ENCODE results near the gene KIAA2012.

Gene KIAA2012

DNA sequence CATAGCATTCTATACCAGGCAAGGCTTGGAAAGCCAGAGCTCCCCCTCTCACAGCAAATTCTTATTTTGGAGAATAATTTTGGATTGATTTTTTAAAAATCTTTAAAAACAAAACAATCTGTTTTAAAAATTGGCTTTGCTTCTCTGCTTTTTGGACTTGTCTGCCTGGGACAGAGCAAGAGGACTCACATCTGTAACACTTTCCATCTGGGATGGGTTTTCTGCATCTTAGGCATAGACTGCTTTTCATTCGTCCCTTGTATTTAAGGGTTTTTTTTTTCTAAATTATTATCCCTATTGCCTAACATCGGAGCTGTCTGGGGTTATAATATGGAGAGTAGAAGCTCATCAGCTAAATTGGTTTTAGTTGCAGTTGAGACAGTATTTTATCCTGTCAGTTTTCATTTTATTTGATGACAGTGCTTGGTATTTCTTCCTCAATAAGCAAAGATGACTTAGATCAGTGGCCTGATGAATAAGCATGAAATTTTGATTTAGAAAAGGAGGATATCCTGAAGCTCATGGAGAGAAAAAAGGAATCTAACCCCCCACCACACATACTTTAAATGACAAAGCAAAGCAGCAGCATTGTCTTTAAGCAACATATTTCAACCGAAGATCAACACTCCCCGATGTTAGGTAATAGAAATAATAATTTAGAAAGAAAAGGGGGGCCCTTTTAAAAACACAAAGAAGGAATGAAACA, 41.7 kb upstream of the KIAA2012 start:
- DNase-seq (ENCODE audit: extremely low spot score): no peak
- CTCF ChIA-PET: no interaction called here
- POLR2A ChIA-PET: no interaction called here
- TF ChIP-seq CTBP1 (IDR thresholded peaks at IDR 0.05; ENCODE audit: borderline replicate concordance) (no peak), FOXA1 (IDR thresholded peaks at IDR 0.05) (no peak)
- TF ChIP-seq, protein P1, sequence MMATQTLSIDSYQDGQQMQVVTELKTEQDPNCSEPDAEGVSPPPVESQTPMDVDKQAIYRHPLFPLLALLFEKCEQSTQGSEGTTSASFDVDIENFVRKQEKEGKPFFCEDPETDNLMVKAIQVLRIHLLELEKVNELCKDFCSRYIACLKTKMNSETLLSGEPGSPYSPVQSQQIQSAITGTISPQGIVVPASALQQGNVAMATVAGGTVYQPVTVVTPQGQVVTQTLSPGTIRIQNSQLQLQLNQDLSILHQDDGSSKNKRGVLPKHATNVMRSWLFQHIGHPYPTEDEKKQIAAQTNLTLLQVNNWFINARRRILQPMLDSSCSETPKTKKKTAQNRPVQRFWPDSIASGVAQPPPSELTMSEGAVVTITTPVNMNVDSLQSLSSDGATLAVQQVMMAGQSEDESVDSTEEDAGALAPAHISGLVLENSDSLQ (IDR thresholded peaks at IDR 0.05): 0 out of 2 replicates have a peak, but pooled peaks have one; percentile 6

DNA sequence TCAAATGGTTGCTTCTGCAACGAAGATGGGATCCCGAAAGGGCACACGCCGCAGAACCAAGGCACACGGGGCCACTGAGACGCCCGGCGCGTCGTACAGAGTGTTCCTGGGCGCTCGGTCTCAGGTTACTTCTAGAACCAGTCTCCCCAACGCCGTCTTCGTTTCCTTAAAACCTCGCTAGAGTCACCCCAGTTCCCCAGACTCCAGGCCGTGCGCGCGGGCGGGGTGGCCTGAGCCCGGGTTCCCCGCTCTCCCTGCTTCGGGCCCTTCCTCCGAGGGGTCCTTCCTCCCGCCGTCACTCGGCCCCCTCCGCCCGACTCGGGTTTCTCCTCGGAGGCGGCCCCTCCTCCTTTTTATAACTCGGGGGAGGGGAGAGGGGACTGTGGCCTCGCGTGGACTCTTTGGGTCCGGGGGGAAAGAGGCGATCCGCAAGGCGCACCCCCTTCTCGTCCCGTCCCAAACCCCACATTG, 40.2 kb upstream of the KIAA2012 start:
- peak; percentile 70 for TF ChIP-seq L3MBTL2 (conservative IDR thresholded peaks at IDR 0.05)
- no peak for TF ChIP-seq ZNF384 (IDR thresholded peaks at IDR 0.05)
- ChIA-PET POLR2A (no interaction called here), CTCF (no interaction called here)
- DNase-seq (ENCODE audit: extremely low spot score): peak; percentile 55

DNA sequence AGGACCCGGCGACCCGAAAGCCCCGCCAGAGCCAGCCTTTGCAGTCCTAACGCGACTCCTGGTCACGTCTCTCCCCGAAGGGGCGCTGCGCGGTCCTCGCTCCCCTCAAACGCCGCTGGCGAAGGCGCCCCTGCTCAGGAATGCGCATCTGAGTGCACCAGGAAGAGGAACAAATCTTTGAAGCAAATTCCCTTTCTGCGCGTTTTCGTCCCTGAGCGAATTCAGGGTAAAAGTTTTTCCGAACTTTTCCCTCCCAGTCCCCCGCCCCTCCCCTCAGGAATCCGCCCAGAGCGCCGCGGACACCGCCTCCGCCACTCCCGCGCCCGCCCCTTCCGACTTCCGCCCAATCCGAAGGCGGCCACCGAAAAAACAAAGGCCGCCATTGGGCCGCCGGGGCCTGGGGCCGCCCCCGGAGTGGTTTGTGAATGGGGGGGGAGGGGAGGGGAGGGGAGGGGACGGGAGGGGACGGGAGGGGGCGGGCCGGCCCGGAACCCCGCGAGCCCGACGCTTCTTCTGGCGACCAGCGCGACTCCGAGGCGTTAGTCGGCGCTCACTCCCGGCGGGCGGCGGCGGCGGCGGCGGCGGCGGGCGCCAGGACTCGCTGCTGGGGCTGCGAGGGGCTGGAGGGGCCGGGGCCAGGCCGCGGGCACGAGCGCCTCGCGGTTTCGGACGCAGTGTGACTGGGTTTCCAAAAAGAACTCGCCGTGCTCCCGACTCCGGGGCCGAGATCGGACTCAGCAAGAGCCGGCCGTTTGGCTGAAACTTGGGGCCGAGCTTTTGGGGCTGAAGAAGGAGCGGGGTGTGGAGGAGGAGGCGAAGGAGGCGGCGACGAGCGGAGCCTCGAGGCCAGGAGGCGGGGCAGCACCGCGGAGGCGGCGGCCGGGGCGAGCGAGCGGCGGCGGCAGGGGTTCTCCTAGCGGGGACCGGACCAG, 39.5 kb upstream of the KIAA2012 start, which contains the start of gene FZD7:
Gene FZD7, plus strand, starts transcription at position 539 of the 932 bp plus-strand sequence. CDS start 793 bp downstream, outside the sequence.
- TF ChIP-seq LEF1 (IDR thresholded peaks at IDR 0.05; ENCODE audit: borderline replicate concordance): no peak
- TF ChIP-seq L3MBTL2 (conservative IDR thresholded peaks at IDR 0.05): peak; percentile 2; the same call in 1 of the 2 replicates
- no peak for TF ChIP-seq TARDBP (IDR thresholded peaks at IDR 0.05)
- no peak for TF ChIP-seq ZNF384 (IDR thresholded peaks at IDR 0.05)
- TF ChIP-seq ARNT (IDR thresholded peaks at IDR 0.05): no peak
- no peak for TF ChIP-seq FOXA1 (IDR thresholded peaks at IDR 0.05)
- DNase-seq (ENCODE audit: extremely low spot score): peak; percentile 88
- ChIA-PET CTCF (no interaction called here), POLR2A (no interaction called here)

DNA sequence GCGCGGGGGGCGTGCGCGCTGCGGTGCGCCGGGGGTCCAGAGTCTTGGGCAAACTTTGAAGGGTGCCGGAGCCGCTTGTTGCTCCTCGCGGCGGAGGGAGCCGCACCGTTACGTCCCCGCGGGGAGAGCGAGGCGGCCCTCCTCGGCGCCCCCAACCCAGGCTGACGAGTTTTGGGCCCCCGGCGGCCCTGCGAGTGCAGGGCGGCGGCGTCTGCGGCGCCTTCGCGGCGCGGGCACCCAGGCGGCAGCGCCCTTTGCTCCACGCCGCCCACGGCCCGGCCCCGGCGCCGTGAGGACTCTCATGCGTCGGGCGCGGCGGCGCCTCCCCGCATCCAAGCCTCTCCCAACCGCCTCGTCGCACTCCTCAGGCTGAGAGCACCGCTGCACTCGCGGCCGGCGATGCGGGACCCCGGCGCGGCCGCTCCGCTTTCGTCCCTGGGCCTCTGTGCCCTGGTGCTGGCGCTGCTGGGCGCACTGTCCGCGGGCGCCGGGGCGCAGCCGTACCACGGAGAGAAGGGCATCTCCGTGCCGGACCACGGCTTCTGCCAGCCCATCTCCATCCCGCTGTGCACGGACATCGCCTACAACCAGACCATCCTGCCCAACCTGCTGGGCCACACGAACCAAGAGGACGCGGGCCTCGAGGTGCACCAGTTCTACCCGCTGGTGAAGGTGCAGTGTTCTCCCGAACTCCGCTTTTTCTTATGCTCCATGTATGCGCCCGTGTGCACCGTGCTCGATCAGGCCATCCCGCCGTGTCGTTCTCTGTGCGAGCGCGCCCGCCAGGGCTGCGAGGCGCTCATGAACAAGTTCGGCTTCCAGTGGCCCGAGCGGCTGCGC, 38.6 kb upstream of the KIAA2012 start:
- DNase-seq (ENCODE audit: extremely low spot score): peak; percentile 42
- CTCF ChIA-PET: no interaction called here
- TF ChIP-seq TARDBP (IDR thresholded peaks at IDR 0.05) (no peak), ZNF384 (IDR thresholded peaks at IDR 0.05) (no peak), HDGF (IDR thresholded peaks at IDR 0.05; ENCODE audit: borderline replicate concordance) (no peak), FOXK2 (IDR thresholded peaks at IDR 0.05) (no peak), FOXM1 (IDR thresholded peaks at IDR 0.05; ENCODE audit: borderline replicate concordance) (no peak; the same call in 1 of the 2 replicates), SUZ12 (IDR thresholded peaks at IDR 0.05) (no peak), FOXA1 (IDR thresholded peaks at IDR 0.05) (no peak), L3MBTL2 (conservative IDR thresholded peaks at IDR 0.05) (no peak), SP1 (IDR thresholded peaks at IDR 0.05) (no peak), ELF4 (IDR thresholded peaks at IDR 0.05) (no peak), LEF1 (IDR thresholded peaks at IDR 0.05; ENCODE audit: borderline replicate concordance) (no peak), NFRKB (IDR thresholded peaks at IDR 0.05) (no peak), BHLHE40 (IDR thresholded peaks at IDR 0.05; ENCODE audit: borderline replicate concordance) (no peak), ARNT (IDR thresholded peaks at IDR 0.05) (no peak), CTBP1 (IDR thresholded peaks at IDR 0.05; ENCODE audit: borderline replicate concordance) (no peak)
- TF ChIP-seq, protein P1 (IDR thresholded peaks at IDR 0.05): no peak
- POLR2A ChIA-PET: no interaction called here

DNA sequence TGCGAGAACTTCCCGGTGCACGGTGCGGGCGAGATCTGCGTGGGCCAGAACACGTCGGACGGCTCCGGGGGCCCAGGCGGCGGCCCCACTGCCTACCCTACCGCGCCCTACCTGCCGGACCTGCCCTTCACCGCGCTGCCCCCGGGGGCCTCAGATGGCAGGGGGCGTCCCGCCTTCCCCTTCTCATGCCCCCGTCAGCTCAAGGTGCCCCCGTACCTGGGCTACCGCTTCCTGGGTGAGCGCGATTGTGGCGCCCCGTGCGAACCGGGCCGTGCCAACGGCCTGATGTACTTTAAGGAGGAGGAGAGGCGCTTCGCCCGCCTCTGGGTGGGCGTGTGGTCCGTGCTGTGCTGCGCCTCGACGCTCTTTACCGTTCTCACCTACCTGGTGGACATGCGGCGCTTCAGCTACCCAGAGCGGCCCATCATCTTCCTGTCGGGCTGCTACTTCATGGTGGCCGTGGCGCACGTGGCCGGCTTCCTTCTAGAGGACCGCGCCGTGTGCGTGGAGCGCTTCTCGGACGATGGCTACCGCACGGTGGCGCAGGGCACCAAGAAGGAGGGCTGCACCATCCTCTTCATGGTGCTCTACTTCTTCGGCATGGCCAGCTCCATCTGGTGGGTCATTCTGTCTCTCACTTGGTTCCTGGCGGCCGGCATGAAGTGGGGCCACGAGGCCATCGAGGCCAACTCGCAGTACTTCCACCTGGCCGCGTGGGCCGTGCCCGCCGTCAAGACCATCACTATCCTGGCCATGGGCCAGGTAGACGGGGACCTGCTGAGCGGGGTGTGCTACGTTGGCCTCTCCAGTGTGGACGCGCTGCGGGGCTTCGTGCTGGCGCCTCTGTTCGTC, 37.7 kb upstream of the KIAA2012 start:
- DNase-seq (ENCODE audit: extremely low spot score): no peak
- POLR2A ChIA-PET: interaction anchor here (0.9 kb wide), 1 partner anchor 8 kb away, joined by 3 read pairs; no protein-coding TSS in a partner anchor
- CTCF ChIA-PET: no interaction called here
- no peak for TF ChIP-seq TARDBP (IDR thresholded peaks at IDR 0.05)
- TF ChIP-seq SUZ12 (IDR thresholded peaks at IDR 0.05): no peak
- no peak for TF ChIP-seq FOXK2 (IDR thresholded peaks at IDR 0.05)
- no peak for TF ChIP-seq L3MBTL2 (conservative IDR thresholded peaks at IDR 0.05)
- TF ChIP-seq SP1 (IDR thresholded peaks at IDR 0.05): no peak
- TF ChIP-seq FOXA1 (IDR thresholded peaks at IDR 0.05): no peak
- TF ChIP-seq, protein P1 (IDR thresholded peaks at IDR 0.05): no peak
- no peak for TF ChIP-seq BHLHE40 (IDR thresholded peaks at IDR 0.05; ENCODE audit: borderline replicate concordance)
- no peak for TF ChIP-seq ZNF384 (IDR thresholded peaks at IDR 0.05)
